Gastroesophageal sphincter (tissue), 3 donors: ENCODE measurements around the gene MTG1.

ENCODE experiments used
- EP300 ChIP-seq: sonication (generic); formaldehyde crosslinking; IDR thresholded peaks from one replicate; pipeline ENCODE4 v1.6.1; 2017; ENCODE audit warnings: antibody characterized with exemption, mild to moderate bottlenecking
- POLR2A ChIP-seq, 2 donors: fragments of 450-650 bp; IDR thresholded peaks; one replicate each; pipeline ENCODE4 v1.6.1; 2017; ENCODE audit warnings: antibody characterized with exemption in 2 of 2, mild to moderate bottlenecking in 2 of 2, moderate library complexity in 1 of 2
- POLR2AphosphoS5 ChIP-seq: sonication (generic); formaldehyde crosslinking; IDR thresholded peaks from one replicate; pipeline ENCODE4 v1.6.1; 2017; ENCODE audit warnings: antibody characterized with exemption
- TF ChIP-seq, protein P1 (sequence below), 4 experiments: fragments of 200-600 bp in 2 of 4; fragments of 450-650 bp in 2 of 4; sonication (generic) in 1 of 4; IDR thresholded peaks; one replicate each; pipeline ENCODE4 v1.5.1; 2017 to 2019; ENCODE audit warnings: antibody characterized with exemption in 4 of 4, mild to moderate bottlenecking in 2 of 4, moderate library complexity in 2 of 4

DNA sequence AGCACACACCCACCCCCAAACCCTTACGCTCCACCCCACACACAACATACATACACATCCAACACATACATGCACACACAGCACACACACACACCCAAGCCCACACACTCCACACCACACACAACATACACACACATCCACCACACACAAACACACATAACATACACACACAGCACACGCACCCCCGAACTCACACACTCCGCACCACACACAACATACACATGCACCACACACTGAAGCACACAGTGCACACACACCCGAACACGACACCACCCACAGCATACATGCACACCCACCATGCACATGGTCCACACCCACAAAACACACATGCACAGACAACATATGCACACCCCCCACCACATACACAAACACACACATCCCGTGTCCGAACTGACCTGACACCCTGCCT lies 44.8 kb upstream of the MTG1 start:
- TF ChIP-seq POLR2A (IDR thresholded peaks at IDR 0.05) (no peak), POLR2AphosphoS5 (no peak), EP300 (no peak)
- TF ChIP-seq, protein P1, sequence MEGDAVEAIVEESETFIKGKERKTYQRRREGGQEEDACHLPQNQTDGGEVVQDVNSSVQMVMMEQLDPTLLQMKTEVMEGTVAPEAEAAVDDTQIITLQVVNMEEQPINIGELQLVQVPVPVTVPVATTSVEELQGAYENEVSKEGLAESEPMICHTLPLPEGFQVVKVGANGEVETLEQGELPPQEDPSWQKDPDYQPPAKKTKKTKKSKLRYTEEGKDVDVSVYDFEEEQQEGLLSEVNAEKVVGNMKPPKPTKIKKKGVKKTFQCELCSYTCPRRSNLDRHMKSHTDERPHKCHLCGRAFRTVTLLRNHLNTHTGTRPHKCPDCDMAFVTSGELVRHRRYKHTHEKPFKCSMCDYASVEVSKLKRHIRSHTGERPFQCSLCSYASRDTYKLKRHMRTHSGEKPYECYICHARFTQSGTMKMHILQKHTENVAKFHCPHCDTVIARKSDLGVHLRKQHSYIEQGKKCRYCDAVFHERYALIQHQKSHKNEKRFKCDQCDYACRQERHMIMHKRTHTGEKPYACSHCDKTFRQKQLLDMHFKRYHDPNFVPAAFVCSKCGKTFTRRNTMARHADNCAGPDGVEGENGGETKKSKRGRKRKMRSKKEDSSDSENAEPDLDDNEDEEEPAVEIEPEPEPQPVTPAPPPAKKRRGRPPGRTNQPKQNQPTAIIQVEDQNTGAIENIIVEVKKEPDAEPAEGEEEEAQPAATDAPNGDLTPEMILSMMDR (IDR thresholded peaks at IDR 0.05): no peak
